Measurements from ENCODE around the gene GPR18.

Gene GPR18

GRCh38 chr13:99258210-99258860 is at the start of gene GPR18:
Gene GPR18, minus strand, starts transcription at chr13:99258379. Its CDS starts 2,507 bp downstream, at chr13:99255872.
- DNase-seq (ENCODE audit: low spot score): no peak

- DNase-seq (ENCODE audit: low spot score): peak; percentile 49
Measured at GRCh38 chr13:99307648-99308339, 49.6 kb upstream of the GPR18 start.

- peak; percentile 26 for DNase-seq (ENCODE audit: low spot score)
Measured at GRCh38 chr13:99307247-99307646, 49.1 kb upstream of the GPR18 start, which contains the start of gene GPR183. Gene GPR183, minus strand, starts transcription at chr13:99307399. Its CDS starts 11,254 bp downstream, at chr13:99296145.

GRCh38 chr13:99305566-99305965 is 47.4 kb upstream of the GPR18 start:
- no peak for DNase-seq (ENCODE audit: low spot score)

- DNase-seq (ENCODE audit: low spot score): no peak
Measured at GRCh38 chr13:99305158-99305557, 47.0 kb upstream of the GPR18 start.

GRCh38 chr13:99304541-99304940 is 46.4 kb upstream of the GPR18 start:
- no peak for DNase-seq (ENCODE audit: low spot score)

- no peak for DNase-seq (ENCODE audit: low spot score)
Measured at GRCh38 chr13:99303863-99304521, 45.8 kb upstream of the GPR18 start.

- DNase-seq (ENCODE audit: low spot score): no peak
Measured at GRCh38 chr13:99302637-99303505, 44.7 kb upstream of the GPR18 start.

- no peak for DNase-seq (ENCODE audit: low spot score)
Measured at GRCh38 chr13:99301913-99302636, 43.9 kb upstream of the GPR18 start.

GRCh38 chr13:99301056-99301838 is 43.1 kb upstream of the GPR18 start:
- no peak for DNase-seq (ENCODE audit: low spot score)

GRCh38 chr13:99299920-99300341 is 41.8 kb upstream of the GPR18 start:
- no peak for DNase-seq (ENCODE audit: low spot score)

- DNase-seq (ENCODE audit: low spot score): no peak
Measured at GRCh38 chr13:99299256-99299919, 41.2 kb upstream of the GPR18 start.

- DNase-seq (ENCODE audit: low spot score): no peak
Measured at GRCh38 chr13:99298056-99298455, 39.9 kb upstream of the GPR18 start.

- DNase-seq (ENCODE audit: low spot score): no peak
Measured at GRCh38 chr13:99297331-99297730, 39.2 kb upstream of the GPR18 start.

- no peak for DNase-seq (ENCODE audit: low spot score)
Measured at GRCh38 chr13:99296398-99296797, 38.2 kb upstream of the GPR18 start.

GRCh38 chr13:99295488-99296252 is 37.5 kb upstream of the GPR18 start:
- no peak for DNase-seq (ENCODE audit: low spot score)

- DNase-seq (ENCODE audit: low spot score): no peak
Measured at GRCh38 chr13:99294958-99295357, 36.8 kb upstream of the GPR18 start.

- no peak for DNase-seq (ENCODE audit: low spot score)
Measured at GRCh38 chr13:99294198-99294597, 36.0 kb upstream of the GPR18 start.

GRCh38 chr13:99293178-99293577 is 35.0 kb upstream of the GPR18 start:
- no peak for DNase-seq (ENCODE audit: low spot score)

Measured in hematopoietic multipotent progenitor cell treated with erythropoietin and hydrocortisone succinate and interleukin-3 and kit ligand, for 15 days (in vitro differentiated cells).